Suprapubic skin (tissue), 4 donors: ENCODE data around the gene AKAP8L.

Source experiments
- EP300 ChIP-seq: sonication (generic); formaldehyde crosslinking; IDR thresholded peaks from one replicate; pipeline ENCODE4 v1.6.1; 2017; ENCODE audit warnings: antibody characterized with exemption
- POLR2A ChIP-seq, 2 donors: fragments of 450-650 bp; IDR thresholded peaks; one replicate each; pipeline ENCODE4 v1.6.1; 2017; ENCODE audit warnings: antibody characterized with exemption in 2 of 2, mild to moderate bottlenecking in 2 of 2, moderate library complexity in 2 of 2
- POLR2AphosphoS5 ChIP-seq, 3 donors: sonication (generic); formaldehyde crosslinking; IDR thresholded peaks; one replicate each; pipeline ENCODE4 v1.6.1; 2017; ENCODE audit warnings: antibody characterized with exemption in 3 of 3
- TF ChIP-seq, protein P1 (sequence below), 2 donors: fragments of 200-600 bp in 1 of 2; fragments of 450-650 bp in 1 of 2; sonication (generic) in 1 of 2; IDR thresholded peaks; one replicate each; pipeline ENCODE4 v1.5.1; 2016 to 2019; ENCODE audit warnings: antibody characterized with exemption in 2 of 2, mild to moderate bottlenecking in 1 of 2, moderate library complexity in 1 of 2

DNA sequence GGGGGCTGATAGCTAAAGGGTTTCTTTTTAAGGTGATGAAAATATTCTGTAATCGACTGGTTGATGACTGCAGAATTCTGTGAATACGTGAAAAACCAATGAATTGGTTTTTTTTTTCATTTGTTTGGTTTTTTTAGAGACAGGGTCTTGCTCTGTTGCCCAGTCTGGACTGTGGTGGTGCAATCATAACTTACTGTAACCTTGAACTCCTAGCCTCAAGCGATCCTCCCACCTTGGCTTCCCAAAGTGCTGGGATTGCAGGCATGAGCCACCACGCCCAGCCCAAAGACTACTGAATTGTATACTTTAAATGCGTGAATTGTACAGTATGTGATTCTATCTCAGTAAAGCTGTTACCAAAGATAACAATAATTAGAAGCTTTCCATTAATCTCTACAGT is 24.4 kb downstream of the AKAP8L start:
- TF ChIP-seq EP300 (no peak), POLR2A (IDR thresholded peaks at IDR 0.05) (no peak), POLR2AphosphoS5 (IDR thresholded peaks at IDR 0.05) (no peak)
- TF ChIP-seq, protein P1, sequence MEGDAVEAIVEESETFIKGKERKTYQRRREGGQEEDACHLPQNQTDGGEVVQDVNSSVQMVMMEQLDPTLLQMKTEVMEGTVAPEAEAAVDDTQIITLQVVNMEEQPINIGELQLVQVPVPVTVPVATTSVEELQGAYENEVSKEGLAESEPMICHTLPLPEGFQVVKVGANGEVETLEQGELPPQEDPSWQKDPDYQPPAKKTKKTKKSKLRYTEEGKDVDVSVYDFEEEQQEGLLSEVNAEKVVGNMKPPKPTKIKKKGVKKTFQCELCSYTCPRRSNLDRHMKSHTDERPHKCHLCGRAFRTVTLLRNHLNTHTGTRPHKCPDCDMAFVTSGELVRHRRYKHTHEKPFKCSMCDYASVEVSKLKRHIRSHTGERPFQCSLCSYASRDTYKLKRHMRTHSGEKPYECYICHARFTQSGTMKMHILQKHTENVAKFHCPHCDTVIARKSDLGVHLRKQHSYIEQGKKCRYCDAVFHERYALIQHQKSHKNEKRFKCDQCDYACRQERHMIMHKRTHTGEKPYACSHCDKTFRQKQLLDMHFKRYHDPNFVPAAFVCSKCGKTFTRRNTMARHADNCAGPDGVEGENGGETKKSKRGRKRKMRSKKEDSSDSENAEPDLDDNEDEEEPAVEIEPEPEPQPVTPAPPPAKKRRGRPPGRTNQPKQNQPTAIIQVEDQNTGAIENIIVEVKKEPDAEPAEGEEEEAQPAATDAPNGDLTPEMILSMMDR (IDR thresholded peaks at IDR 0.05), result no peak
